IMR-90 (cell line): ENCODE data around the gene KAT14. TPM values are rescaled to one million over a fixed set of nuclear protein-coding genes. Genes with fewer than 3 reads are reported as not detected.

Experiments
- ATAC-seq: fragments of 200-7000 bp; cut with Tn5 transposase; 2 replicates; pipeline ENCODE4 v1.9.1; 2020; ENCODE audit warnings: low read depth, mild to moderate bottlenecking, moderate library complexity
- BruUV-seq: library from RNA; stranded (reverse); fragments of 400-500 nt; replicated peaks from 2 replicates; lab custom pipeline; 2021; lab: Mats Ljungman, UMichigan
- CTCF ChIA-PET: fragments of 300-600 bp; formaldehyde crosslinking; extraction: SDS; loops from one replicate; lab custom pipeline; 2021; ENCODE audit warnings: antibody characterized with exemption; lab: Yijun Ruan, JAX
- POLR2A ChIA-PET: fragments of 300-600 bp; sonication (Branson Sonifier 250); formaldehyde crosslinking; loops from one replicate; lab custom pipeline; 2022; ENCODE audit warnings: antibody characterized with exemption; ENCODE audit not compliant: unreplicated experiment; lab: Charles Lee
- DNase-seq: peaks from one replicate; pipeline ENCODE4 v3.0.0; 2013
- H2AFZ ChIP-seq: replicated peaks from 2 replicates; pipeline ENCODE3; 2013; ENCODE audit warnings: low read length, mild to moderate bottlenecking; ENCODE audit not compliant: poor library complexity
- H2AK5ac ChIP-seq: 2 replicates; pipeline ENCODE4 v1.6.1; 2013; ENCODE audit warnings: low read depth, low read length, inconsistent platforms
- H2AK9ac ChIP-seq: replicated peaks from 2 replicates; pipeline ENCODE3; 2013; ENCODE audit warnings: mild to moderate bottlenecking, low read depth, low read length, moderate library complexity; ENCODE audit not compliant: poor library complexity
- H2BK120ac ChIP-seq: 2 replicates; pipeline ENCODE4 v1.6.1; 2013; ENCODE audit warnings: low read depth, low read length, inconsistent platforms
- H2BK15ac ChIP-seq: 3 replicates; pipeline ENCODE4 v1.6.1; 2013; ENCODE audit warnings: low read depth, low read length, inconsistent platforms
- H2BK20ac ChIP-seq: 2 replicates; pipeline ENCODE4 v1.6.1; 2013; ENCODE audit warnings: low read depth, mild to moderate bottlenecking, inconsistent platforms, low read length, moderate library complexity
- H2BK5ac ChIP-seq: 2 replicates; pipeline ENCODE4 v1.6.1; 2013; ENCODE audit warnings: mild to moderate bottlenecking, low read depth, low read length, inconsistent platforms; ENCODE audit not compliant: poor library complexity, severe bottlenecking
- H3K14ac ChIP-seq: replicated peaks from 2 replicates; pipeline ENCODE4 v1.6.1; 2013; ENCODE audit warnings: low read depth, low read length, inconsistent platforms
- H3K18ac ChIP-seq: 2 replicates; pipeline ENCODE4 v1.6.1; 2013; ENCODE audit warnings: low read depth, low read length, control low read depth
- H3K23ac ChIP-seq: 2 replicates; pipeline ENCODE4 v1.6.1; 2013; ENCODE audit warnings: low read depth, low read length, inconsistent platforms
- H3K27ac ChIP-seq: 2 replicates; pipeline ENCODE4 v1.5.1; 2013; ENCODE audit warnings: mild to moderate bottlenecking, control low read depth, low read length; ENCODE audit not compliant: insufficient read depth
- H3K27me3 ChIP-seq: 2 replicates; pipeline ENCODE4 v1.6.1; 2013; ENCODE audit warnings: low read length; ENCODE audit not compliant: control insufficient read depth, insufficient read depth
- H3K36me3 ChIP-seq: 2 replicates; pipeline ENCODE4 v1.6.1; 2013; ENCODE audit warnings: low read length, mixed read lengths; ENCODE audit not compliant: control insufficient read depth, insufficient read depth
- H3K4ac ChIP-seq: 2 replicates; pipeline ENCODE4 v1.6.1; 2013; ENCODE audit warnings: low read depth, low read length, inconsistent platforms
- H3K4me1 ChIP-seq: 2 replicates; pipeline ENCODE4 v1.6.1; 2013; ENCODE audit warnings: low read length, mixed read lengths; ENCODE audit not compliant: control insufficient read depth, insufficient read depth
- H3K4me2 ChIP-seq: 2 replicates; pipeline ENCODE4 v1.6.1; 2013; ENCODE audit warnings: low read depth, mild to moderate bottlenecking, control low read depth, low read length, moderate library complexity
- H3K4me3 ChIP-seq: 2 replicates; pipeline ENCODE4 v1.5.1; 2013; ENCODE audit warnings: low read depth, mild to moderate bottlenecking, control low read depth, low read length, moderate library complexity; ENCODE audit not compliant: insufficient read depth
- H3K56ac ChIP-seq: 2 replicates; pipeline ENCODE4 v1.6.1; 2013; ENCODE audit warnings: low read length, inconsistent platforms; ENCODE audit not compliant: insufficient read depth; ENCODE audit errors: extremely low read depth
- H3K79me1 ChIP-seq, 2 experiments: 2 replicates each; pipeline ENCODE4 v1.6.1; 2013; ENCODE audit warnings: low read length in 2 of 2, inconsistent platforms in 1 of 2, low read depth in 1 of 2
- H3K9ac ChIP-seq: 2 replicates; pipeline ENCODE4 v1.6.1; 2013; ENCODE audit warnings: low read depth, low read length, control low read depth
- H3K9me1 ChIP-seq: 2 replicates; pipeline ENCODE4 v1.6.1; 2013; ENCODE audit warnings: low read length, inconsistent platforms; ENCODE audit not compliant: insufficient read depth
- H3K9me3 ChIP-seq: 2 replicates; pipeline ENCODE4 v1.6.1; 2013; ENCODE audit warnings: low read length; ENCODE audit not compliant: control insufficient read depth, insufficient read depth
- H4K20me1 ChIP-seq: 2 replicates; pipeline ENCODE4 v1.6.1; 2013; ENCODE audit warnings: low read length, inconsistent platforms; ENCODE audit not compliant: insufficient read depth
- H4K5ac ChIP-seq: 2 replicates; pipeline ENCODE4 v1.6.1; 2013; ENCODE audit warnings: mild to moderate bottlenecking, low read depth, low read length, control low read depth
- H4K8ac ChIP-seq, 2 experiments: 2 replicates each; pipeline ENCODE4 v1.6.1; 2013; ENCODE audit warnings: low read depth in 2 of 2, low read length in 2 of 2, control low read depth in 1 of 2, inconsistent platforms in 1 of 2
- H4K91ac ChIP-seq: 2 replicates; pipeline ENCODE4 v1.6.1; 2013; ENCODE audit warnings: low read depth, low read length, inconsistent platforms; ENCODE audit not compliant: insufficient read depth
- BHLHE40 ChIP-seq: fragments of 150-350 bp; IDR thresholded peaks from 2 replicates; pipeline ENCODE4 v1.6.1; 2016; ENCODE audit warnings: mild to moderate bottlenecking, low read depth, low read length
- CEBPB ChIP-seq: IDR thresholded peaks from 2 replicates; pipeline ENCODE4 v1.6.1; 2012; ENCODE audit warnings: low read depth, low read length, improper control_type of control experiment
- CHD1 ChIP-seq: IDR thresholded peaks from 2 replicates; pipeline ENCODE4 v1.6.1; 2012; ENCODE audit warnings: low read depth, low read length, improper control_type of control experiment
- FOS ChIP-seq: fragments of 150-350 bp; IDR thresholded peaks from 2 replicates; pipeline ENCODE4 v1.6.1; 2016; ENCODE audit warnings: low read depth, low read length
- MAFK ChIP-seq: IDR thresholded peaks from 2 replicates; pipeline ENCODE4 v1.6.1; 2012; ENCODE audit warnings: low read depth, low read length, improper control_type of control experiment
- MAZ ChIP-seq: IDR thresholded peaks from 2 replicates; pipeline ENCODE4 v1.6.1; 2012; ENCODE audit warnings: low read depth, mild to moderate bottlenecking, low read length, improper control_type of control experiment, moderate library complexity, borderline replicate concordance
- MXI1 ChIP-seq: IDR thresholded peaks from 2 replicates; pipeline ENCODE4 v1.6.1; 2012; ENCODE audit warnings: low read depth, mild to moderate bottlenecking, low read length, moderate library complexity, borderline replicate concordance
- NFE2L2 ChIP-seq: fragments of 150-350 bp; IDR thresholded peaks from 2 replicates; pipeline ENCODE4 v1.6.1; 2016; ENCODE audit warnings: low read depth, mild to moderate bottlenecking, low read length
- RFX5 ChIP-seq: IDR thresholded peaks from 2 replicates; pipeline ENCODE4 v1.8.0; 2012; ENCODE audit warnings: low read depth, mild to moderate bottlenecking, low read length, moderate library complexity
- SMC3 ChIP-seq: fragments of 150-350 bp; IDR thresholded peaks from 2 replicates; pipeline ENCODE4 v1.6.1; 2016; ENCODE audit warnings: low read depth, mild to moderate bottlenecking, antibody characterized with exemption, low read length, moderate library complexity
- WGBS, 2 experiments: methylation state at CpG; one replicate each; pipeline versions ENCODE4 v1.1.5 to v1.1.7; 2013; ENCODE audit warnings: missing lambda C conversion rate in 2 of 2; ENCODE audit not compliant: insufficient read length in 1 of 2; ENCODE audit errors: extremely low coverage in 2 of 2; 5-methylcytosine and 5-hydroxymethylcytosine counted together
- dilution Hi-C: fragments of 300-500 bp; cut with HindIII; formaldehyde crosslinking; loops from one replicate; pipeline ENCODE4 v1.14.3; 2018; ENCODE audit warnings: low sequenced_read_pairs; ENCODE audit not compliant: unreplicated experiment
- in situ Hi-C: fragments of 300-500 bp; cut with MboI; formaldehyde crosslinking; loops from 3 replicates; pipeline ENCODE4 v1.14.3; 2019; ENCODE audit warnings: low sequenced_read_pairs, inconsistent platforms, mixed read lengths
- intact Hi-C: fragments of 100-400 bp; cut with micrococcal nuclease; formaldehyde crosslinking; loops from 2 replicates; pipeline ENCODE4 v1.10.0; 2022
- polyA plus RNA-seq, 3 experiments: library from polyadenylated mRNA; depleted of rRNA; stranded (reverse); fragments of >200 nt; gene quantifications; 2 replicates each; pipeline ENCODE4 v1.2.3, GENCODE V29; 2012; ENCODE audit warnings: low replicate concordance in 1 of 3
- total RNA-seq: library from RNA; depleted of rRNA; stranded (reverse); fragments of >200 nt; gene quantifications from 2 replicates; pipeline ENCODE4 v1.2.3, GENCODE V29; 2012
- TF ChIP-seq, protein P1 (sequence below): fragments of 150-350 bp; IDR thresholded peaks from 2 replicates; pipeline ENCODE4 v1.6.1; 2017; ENCODE audit warnings: mild to moderate bottlenecking, antibody characterized with exemption, low read length, low read depth

KAT14 gene
- total and polyA plus RNA-seq, 2 of the 4 experiments (the other 2 are of a cell fraction) = 6.7 to 12.4 TPM

- peaks cover 15% of the 10 kb centered on the region for H3K36me3 ChIP-seq
- no peak overlapping the region for H3K14ac ChIP-seq
- ChIA-PET CTCF (no interaction called here), POLR2A (no interaction called here)
- H3K4me3 ChIP-seq = no peak overlapping the region
- H2BK20ac ChIP-seq = no peak overlapping the region
- no peak overlapping the region for H4K91ac ChIP-seq
- BruUV-seq = no TSS peak
- no peak overlapping the region for H4K8ac ChIP-seq
- H3K27me3 ChIP-seq = no peaks in the 10 kb centered on the region
- H3K79me1 ChIP-seq = no peaks in the 10 kb centered on the region
- H3K4me2 ChIP-seq = no peak overlapping the region
- dilution Hi-C loops (no loop called here), in situ Hi-C loops (no loop called here), intact Hi-C loops (no loop called here)
- no peak overlapping the region for H4K5ac ChIP-seq
- H4K20me1 ChIP-seq = no peaks in the 10 kb centered on the region
- H3K9me3 ChIP-seq = no peaks in the 10 kb centered on the region
- no CpG with 5 or more reads among the region's 3 CpGs for WGBS, 2 experiments
- no peak overlapping the region for H2AK9ac ChIP-seq
- ATAC-seq (no peak; the same call in 1 of the 2 replicates), DNase-seq (no peak)
- TF ChIP-seq CHD1 (no peak), MAZ (no peak), MXI1 (no peak), RFX5 (no peak), BHLHE40 (no peak), CEBPB (no peak), SMC3 (no peak), MAFK (no peak), FOS (no peak), NFE2L2 (no peak)
- TF ChIP-seq, protein P1, sequence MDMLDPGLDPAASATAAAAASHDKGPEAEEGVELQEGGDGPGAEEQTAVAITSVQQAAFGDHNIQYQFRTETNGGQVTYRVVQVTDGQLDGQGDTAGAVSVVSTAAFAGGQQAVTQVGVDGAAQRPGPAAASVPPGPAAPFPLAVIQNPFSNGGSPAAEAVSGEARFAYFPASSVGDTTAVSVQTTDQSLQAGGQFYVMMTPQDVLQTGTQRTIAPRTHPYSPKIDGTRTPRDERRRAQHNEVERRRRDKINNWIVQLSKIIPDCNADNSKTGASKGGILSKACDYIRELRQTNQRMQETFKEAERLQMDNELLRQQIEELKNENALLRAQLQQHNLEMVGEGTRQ = no peak
- no peak overlapping the region for H2AFZ ChIP-seq
- no peaks in the 10 kb centered on the region for H3K4me1 ChIP-seq
- H3K9me1 ChIP-seq = peaks cover 2% of the 10 kb centered on the region; the same call in 1 of the 2 replicates
- no peak overlapping the region for H2BK120ac ChIP-seq
- no peak overlapping the region for H3K23ac ChIP-seq
- no peak overlapping the region for H3K4ac ChIP-seq
- H3K9ac ChIP-seq = no peak overlapping the region
- H3K27ac ChIP-seq = no peak overlapping the region
- H3K18ac ChIP-seq = no peak overlapping the region
- H2AK5ac ChIP-seq = no peak overlapping the region
- no peak overlapping the region for H2BK5ac ChIP-seq
- no peak overlapping the region for H2BK15ac ChIP-seq
- no peak overlapping the region for H3K56ac ChIP-seq
Measured at GRCh38 chr20:18190338-18191233, 52.9 kb downstream of the KAT14 start.
